NCI-H345 (cell line): ENCODE measurements around the gene IL5.
"Not testable (repeated sequence)": the region's sequence is repeated elsewhere in the genome, so short reads cannot be mapped to it uniquely, and the experiment has no call there.

Experiments
- DNase-seq: peaks from one replicate; lab custom pipeline; 2025; lab: John Stamatoyannopoulos, UW

Gene IL5

GRCh38 chr5:132528866-132529634, 14.3 kb downstream of the IL5 start:
- no peak for DNase-seq

GRCh38 chr5:132528021-132528420, 15.3 kb downstream of the IL5 start:
- DNase-seq, result no peak

DNA sequence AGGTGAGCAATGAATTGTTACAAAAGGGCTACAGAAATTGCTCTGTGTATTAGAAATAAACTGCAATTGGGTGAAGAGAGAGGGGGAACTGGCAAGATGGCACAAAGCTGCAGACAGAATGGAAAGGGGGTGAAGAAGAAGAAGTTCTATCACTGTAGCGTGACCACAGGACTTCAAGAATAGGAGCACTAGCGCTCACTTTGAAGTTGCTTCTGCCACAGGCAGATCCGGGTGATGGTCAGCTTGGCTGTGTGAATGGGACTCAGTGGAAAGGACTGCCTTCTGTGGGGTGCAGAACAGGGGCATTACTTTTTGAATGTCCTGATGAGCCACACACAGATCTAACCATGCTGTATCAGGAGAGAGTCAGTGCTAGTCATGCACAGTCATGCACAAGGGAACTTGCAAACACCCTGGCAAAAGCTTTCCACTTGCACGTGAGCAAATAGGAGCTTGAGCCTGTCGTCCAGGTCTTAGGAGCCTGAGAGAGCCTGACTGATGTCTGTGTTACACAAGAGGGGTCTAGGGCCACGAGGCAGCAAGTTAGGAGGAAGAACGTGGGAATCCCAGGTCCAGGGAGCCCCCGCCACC, 16.3 kb downstream of the IL5 start:
- DNase-seq, result no peak

DNA sequence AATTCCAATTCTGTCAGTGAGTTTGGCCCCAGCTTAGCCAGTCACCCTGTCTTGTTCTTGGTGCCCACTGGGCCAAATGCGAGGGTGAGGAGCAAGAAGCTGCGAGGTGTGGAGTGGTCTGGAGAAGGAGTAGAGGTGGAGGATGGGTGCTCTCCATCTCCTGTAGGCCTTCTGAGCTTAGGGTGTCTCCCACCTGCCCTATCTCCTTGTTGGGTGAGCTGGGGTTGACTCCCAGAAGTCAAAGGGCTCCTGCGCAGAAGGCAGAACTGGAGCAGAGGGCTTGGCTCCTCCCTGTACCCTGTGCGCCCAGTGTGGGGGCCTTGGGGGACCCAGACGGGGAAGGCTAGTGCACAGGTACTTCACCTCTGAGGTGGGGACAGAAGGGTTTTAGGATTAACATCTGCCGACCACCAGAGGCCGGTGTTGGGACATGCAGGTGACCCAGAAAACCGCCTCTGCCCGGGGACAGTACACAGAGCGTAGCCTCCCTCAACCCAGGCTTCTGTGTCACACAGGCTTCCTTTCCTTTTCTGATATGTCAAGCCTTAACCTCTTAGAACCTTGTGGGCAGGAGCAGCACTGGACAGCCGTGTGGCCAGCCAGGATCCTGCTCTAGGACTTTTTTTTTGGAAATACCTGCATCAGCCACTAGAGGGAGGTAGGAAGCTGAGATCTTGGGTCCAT, 16.9 kb downstream of the IL5 start:
- DNase-seq, result peak; percentile 54

- DNase-seq, result no peak
Measured at GRCh38 chr5:132525299-132525724, 18.0 kb downstream of the IL5 start.

DNA sequence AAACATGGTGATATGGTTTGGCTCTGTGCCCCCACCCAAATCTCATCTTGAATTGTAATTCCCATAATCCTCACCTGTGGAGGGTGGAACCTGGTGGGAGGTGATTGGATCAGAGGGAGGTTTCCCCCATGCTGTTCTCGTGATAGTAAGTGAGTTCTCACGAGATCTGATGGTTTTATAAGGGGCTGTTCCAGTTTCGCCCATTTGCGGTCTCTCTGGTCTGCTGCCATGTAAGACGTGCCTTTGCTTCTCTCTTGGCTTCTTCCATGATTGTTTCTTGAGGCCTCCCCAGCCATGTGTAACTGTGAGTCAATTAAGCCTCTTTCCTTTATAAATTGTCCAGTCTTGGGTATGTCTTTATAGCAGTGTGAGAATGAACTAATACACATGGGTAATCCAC, 18.4 kb downstream of the IL5 start:
- not testable (repeated sequence) for DNase-seq

GRCh38 chr5:132522067-132522466, 21.3 kb downstream of the IL5 start:
- DNase-seq, result not testable (repeated sequence)

- not testable (repeated sequence) for DNase-seq
Measured at GRCh38 chr5:132513618-132514336, 29.5 kb downstream of the IL5 start.

- DNase-seq, result no peak
Measured at GRCh38 chr5:132510076-132510475, 33.2 kb downstream of the IL5 start.

GRCh38 chr5:132506094-132506692, 37.1 kb downstream of the IL5 start:
- no peak for DNase-seq

GRCh38 chr5:132505641-132506040, 37.7 kb downstream of the IL5 start:
- no peak for DNase-seq

- DNase-seq, result no peak
Measured at GRCh38 chr5:132504746-132505145, 38.6 kb downstream of the IL5 start.

- no peak for DNase-seq
Measured at GRCh38 chr5:132503244-132503643, 40.1 kb downstream of the IL5 start.

GRCh38 chr5:132501961-132502931, 41.1 kb downstream of the IL5 start:
- DNase-seq, result no peak

DNA sequence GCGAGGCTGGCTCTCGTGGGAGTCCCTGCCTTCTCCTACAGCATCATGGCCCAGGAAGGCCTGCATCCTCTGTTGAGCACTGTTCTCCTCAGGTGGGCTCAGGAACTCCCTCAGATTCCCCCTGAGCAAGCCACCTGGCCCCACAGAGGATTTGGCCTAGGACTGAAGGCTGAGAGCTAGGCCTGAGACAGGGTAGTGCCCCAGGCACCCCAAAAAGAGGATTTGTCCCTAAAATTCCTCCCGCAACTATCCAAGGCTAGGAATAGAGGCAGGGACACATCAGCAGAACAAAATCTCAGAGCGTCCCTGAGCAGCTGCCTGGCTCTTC, 41.7 kb downstream of the IL5 start:
- DNase-seq, result no peak

DNA sequence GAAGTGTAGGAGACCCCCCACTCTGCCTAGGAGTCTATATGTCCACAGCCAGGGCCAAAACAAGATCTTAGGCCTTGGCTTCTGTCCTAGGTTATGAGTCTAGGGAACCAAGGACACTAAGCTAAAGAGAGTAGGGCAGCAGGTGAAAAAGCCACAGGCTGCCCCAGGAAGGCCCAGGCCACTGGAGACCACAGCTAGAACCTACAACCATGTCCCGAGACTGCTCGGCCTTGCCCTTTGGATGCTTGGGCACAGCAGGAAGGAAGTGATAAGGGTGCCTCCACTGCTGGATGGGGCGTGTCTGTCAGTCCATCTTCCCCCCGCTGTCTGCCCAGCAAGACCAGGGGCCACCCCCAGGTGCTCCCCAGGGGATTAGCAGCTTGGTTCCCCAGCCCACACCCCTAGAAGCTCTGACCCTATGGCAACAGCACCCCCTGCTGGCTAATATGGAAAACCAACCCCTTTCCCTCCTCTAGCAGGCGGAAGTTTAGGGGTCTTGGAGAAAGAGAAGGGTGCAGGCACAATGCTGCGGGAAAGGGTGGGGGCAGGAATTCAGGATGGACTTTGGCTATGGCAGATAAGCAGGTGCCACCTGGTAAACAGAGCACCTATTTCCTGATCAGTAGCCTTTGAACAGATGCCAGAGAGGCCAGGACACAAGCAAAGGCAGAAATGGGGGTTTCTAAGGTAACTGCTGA, 42.2 kb downstream of the IL5 start:
- peak; percentile 66 for DNase-seq

DNA sequence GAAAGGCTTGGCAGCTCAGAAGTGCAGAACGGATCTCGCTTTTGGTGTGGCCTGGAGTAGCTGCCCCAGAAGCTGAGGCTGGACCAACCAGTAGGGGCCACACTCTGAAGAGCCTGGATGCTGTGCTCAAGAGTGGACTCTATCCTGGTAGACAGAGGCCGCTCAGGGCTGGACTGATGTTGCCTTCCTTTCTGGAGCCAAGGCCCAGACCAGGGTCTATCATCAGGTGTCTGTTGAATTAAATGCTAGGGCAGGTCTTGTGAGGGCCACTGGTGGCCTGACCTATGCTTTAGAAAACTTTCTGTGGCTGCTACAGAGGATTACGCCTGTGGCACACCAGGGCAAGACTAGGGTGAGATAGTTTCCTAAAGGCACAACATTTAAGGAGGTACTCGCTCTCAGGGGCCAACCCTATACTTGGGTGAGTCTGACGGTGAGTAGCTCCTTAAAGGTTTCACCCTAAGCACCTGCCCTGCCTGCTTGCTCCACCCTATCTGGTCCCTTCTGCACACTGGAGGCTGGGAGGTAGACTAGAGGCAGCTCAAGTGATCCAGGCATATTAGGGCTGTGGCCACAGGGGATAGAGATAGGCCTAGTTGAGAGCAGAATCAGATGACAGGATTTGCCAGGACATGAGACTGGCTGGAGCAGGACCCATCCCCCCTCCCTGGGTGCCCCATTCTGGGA, 42.9 kb downstream of the IL5 start:
- DNase-seq, result no peak

- no peak for DNase-seq
Measured at GRCh38 chr5:132499440-132500243, 43.7 kb downstream of the IL5 start.

- DNase-seq, result no peak
Measured at GRCh38 chr5:132498686-132499271, 44.5 kb downstream of the IL5 start.
